ENCODE data around the gene CHIT1.
A peak's percentile ranks its signal among the peaks of the same experiment; 100 is the strongest.

The CHIT1 gene

DNA sequence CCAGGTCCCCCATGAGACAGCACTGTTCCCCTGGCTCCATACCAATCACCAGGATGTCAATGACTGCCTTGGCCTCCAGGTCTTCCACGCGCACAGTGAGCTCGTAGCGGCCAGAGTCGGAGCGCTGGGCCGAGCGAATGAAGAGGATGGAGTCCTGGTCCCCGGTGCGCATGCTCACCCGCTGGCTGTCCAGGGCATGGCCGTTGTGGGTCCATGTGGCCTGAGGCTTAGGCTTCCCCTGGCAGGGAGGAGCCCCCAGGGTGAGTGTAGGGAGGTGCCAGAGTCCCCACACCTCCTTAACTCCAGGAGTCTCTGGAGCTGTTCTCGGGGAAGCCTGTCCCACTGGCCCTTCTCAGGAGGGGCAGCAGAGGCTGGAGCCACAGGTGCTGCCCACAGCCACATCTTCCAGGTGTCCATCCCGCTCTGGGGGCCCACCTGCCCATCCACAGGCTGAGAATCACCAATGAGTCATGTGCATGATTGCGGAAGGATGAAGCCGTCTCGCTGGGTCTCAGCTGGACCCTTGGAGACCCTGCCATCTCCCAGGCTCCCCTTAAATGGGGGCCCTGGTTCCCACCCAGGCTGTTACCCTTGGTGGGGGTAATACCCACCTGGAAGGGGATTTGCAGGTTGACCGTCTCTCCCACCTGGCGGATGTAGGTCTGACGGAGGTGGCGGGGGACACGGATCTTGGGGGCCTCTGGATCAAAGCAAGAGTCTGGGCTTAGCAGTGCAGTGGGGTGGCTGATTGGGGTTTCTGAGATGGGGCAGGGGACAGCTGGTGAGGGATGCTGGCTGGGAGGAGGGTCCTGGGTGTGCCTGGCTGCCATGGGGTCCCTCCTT, 57.9 kb downstream of the CHIT1 start:
- no peaks in the 10 kb centered on the region for H3K9me3 ChIP-seq
- H3K27ac ChIP-seq = peak overlapping the region; percentile 95
- TF ChIP-seq Cebpa-rat (IDR thresholded peaks at IDR 0.05) = no peak
- H3K27me3 ChIP-seq = no peaks in the 10 kb centered on the region
- peak overlapping the region; percentile 91 for H3K4me2 ChIP-seq
- H3K4me1 ChIP-seq = peaks cover 100% of the 10 kb centered on the region
- peaks cover 42% of the 10 kb centered on the region; the same call in 1 of the 2 replicates for H3K36me3 ChIP-seq
- peaks cover 32% of the 10 kb centered on the region; the same call in 1 of the 2 replicates for H4K20me1 ChIP-seq
- no peak overlapping the region for H3K9ac ChIP-seq
- H3K4me3 ChIP-seq = no peak overlapping the region

DNA sequence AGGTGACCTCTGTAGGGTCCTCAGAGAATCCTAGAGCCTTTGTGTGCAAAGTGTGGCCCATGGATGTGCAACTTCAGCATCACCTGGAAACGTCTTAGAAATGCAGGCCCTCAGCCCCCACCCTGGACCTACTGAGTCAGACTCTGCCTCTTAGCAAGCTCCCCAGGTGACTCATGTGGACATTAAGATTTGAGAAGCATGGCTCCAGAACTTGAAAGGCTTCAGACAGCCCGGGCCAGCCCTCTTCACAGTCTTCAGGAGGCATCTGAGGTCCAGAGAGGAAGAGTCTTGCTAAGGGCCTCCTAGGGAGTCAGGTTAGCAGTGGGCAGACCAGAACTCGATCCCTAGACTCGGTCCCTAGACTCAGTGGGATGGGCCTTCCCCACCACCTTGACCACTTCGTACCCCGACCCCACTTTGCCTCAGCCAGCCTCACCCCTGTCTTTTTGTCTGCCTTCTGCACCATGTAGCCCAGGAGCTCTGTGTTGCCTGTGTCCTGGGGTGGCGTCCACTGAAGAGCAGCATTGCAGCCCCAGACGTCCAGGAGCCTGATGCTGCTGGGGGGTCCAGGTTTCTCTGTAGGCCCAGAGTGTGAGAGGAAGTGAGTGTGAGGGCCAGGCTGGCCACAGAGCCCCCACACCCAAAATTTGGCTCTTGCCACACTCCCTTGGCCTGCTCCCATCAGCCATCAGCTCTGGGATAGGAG, 58.7 kb downstream of the CHIT1 start:
- Histone ChIP-seq H3K4me3 (no peak overlapping the region), H3K4me1 (peaks cover 98% of the 10 kb centered on the region), H3K9ac (no peak overlapping the region), H3K27me3 (no peaks in the 10 kb centered on the region), H4K20me1 (peaks cover 32% of the 10 kb centered on the region; the same call in 1 of the 2 replicates), H3K36me3 (peaks cover 42% of the 10 kb centered on the region; the same call in 1 of the 2 replicates), H3K9me3 (no peaks in the 10 kb centered on the region), H3K27ac (peak overlapping the region; percentile 95; the same call in 1 of the 2 replicates), H3K4me2 (peak overlapping the region; percentile 91; the same call in 1 of the 2 replicates)
- TF ChIP-seq Cebpa-rat (IDR thresholded peaks at IDR 0.05) = no peak

DNA sequence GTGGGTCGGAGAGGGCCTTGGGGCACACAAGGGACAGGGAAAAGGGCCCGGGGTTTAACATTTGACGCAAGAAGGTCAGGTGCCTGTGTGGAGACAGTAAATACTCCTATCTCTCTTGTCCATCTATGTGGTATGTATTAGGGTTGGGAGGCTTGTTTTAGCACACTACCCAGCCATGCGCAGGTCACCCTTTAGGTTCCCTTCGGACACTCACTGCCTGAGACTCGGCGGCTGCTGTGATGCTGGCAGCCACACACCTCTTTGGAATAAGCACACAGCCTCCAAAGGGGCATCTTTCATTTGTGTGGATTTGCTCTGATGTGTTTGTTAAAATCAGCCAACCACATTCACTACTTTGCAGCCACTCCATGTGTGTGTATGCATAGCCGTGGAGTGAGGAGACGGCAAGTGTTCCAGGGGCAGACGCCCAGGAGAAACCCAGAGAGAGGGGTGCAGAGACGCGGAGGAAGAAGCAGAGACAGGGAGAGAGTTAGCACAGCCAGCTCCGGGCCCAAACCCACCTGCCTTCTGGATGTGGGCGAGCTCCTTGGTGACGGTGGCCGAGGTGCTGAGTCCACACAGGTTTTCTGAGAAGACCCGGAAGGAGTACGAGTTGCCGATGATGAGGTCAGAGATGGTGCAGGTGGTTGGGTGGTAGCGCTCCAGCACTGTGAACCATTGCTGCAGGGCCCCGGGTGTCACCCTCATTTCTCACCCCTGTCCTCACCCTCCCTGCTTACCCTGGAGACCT, 59.5 kb downstream of the CHIT1 start:
- Histone ChIP-seq H3K27ac (peak overlapping the region; percentile 95), H3K4me3 (no peak overlapping the region), H3K27me3 (no peaks in the 10 kb centered on the region), H3K36me3 (peaks cover 42% of the 10 kb centered on the region; the same call in 1 of the 2 replicates), H4K20me1 (peaks cover 32% of the 10 kb centered on the region; the same call in 1 of the 2 replicates), H3K4me2 (peak overlapping the region; percentile 20; the same call in 1 of the 2 replicates), H3K4me1 (peaks cover 97% of the 10 kb centered on the region), H3K9ac (no peak overlapping the region), H3K9me3 (no peaks in the 10 kb centered on the region)
- TF ChIP-seq Cebpa-rat (IDR thresholded peaks at IDR 0.05) = no peak

GRCh38 chr1:203168991-203169390, 60.5 kb downstream of the CHIT1 start:
- no peak overlapping the region for H3K9ac ChIP-seq
- 0 out of 2 replicates have a peak overlapping the region, but pooled peaks have one; percentile 40 for H3K27ac ChIP-seq
- peaks cover 32% of the 10 kb centered on the region; the same call in 1 of the 2 replicates for H4K20me1 ChIP-seq
- H3K4me2 ChIP-seq = peak overlapping the region; percentile 20; the same call in 1 of the 2 replicates
- peaks cover 97% of the 10 kb centered on the region for H3K4me1 ChIP-seq
- H3K4me3 ChIP-seq = no peak overlapping the region
- TF ChIP-seq Cebpa-rat (IDR thresholded peaks at IDR 0.05) = no peak
- H3K27me3 ChIP-seq = no peaks in the 10 kb centered on the region
- H3K36me3 ChIP-seq = peaks cover 42% of the 10 kb centered on the region; the same call in 1 of the 2 replicates
- no peaks in the 10 kb centered on the region for H3K9me3 ChIP-seq

- no peaks in the 10 kb centered on the region for H3K27me3 ChIP-seq
- no peak overlapping the region for H3K9ac ChIP-seq
- peaks cover 42% of the 10 kb centered on the region; the same call in 1 of the 2 replicates for H3K36me3 ChIP-seq
- H3K4me1 ChIP-seq = peaks cover 97% of the 10 kb centered on the region
- peak overlapping the region; percentile 59; the same call in 1 of the 2 replicates for H3K4me2 ChIP-seq
- TF ChIP-seq Cebpa-rat (IDR thresholded peaks at IDR 0.05) = no peak
- no peaks in the 10 kb centered on the region for H3K9me3 ChIP-seq
- H3K27ac ChIP-seq = no peak overlapping the region
- no peak overlapping the region for H3K4me3 ChIP-seq
- H4K20me1 ChIP-seq = peaks cover 32% of the 10 kb centered on the region; the same call in 1 of the 2 replicates
These were observed 61.2 kb downstream of the CHIT1 start for GRCh38 chr1:203168256-203168786.

GRCh38 chr1:203167913-203168200, 61.6 kb downstream of the CHIT1 start:
- no peak overlapping the region for H3K4me3 ChIP-seq
- no peak overlapping the region for H3K9ac ChIP-seq
- no peaks in the 10 kb centered on the region for H3K9me3 ChIP-seq
- TF ChIP-seq Cebpa-rat (IDR thresholded peaks at IDR 0.05) = no peak
- peaks cover 32% of the 10 kb centered on the region; the same call in 1 of the 2 replicates for H4K20me1 ChIP-seq
- H3K27ac ChIP-seq = no peak overlapping the region
- peak overlapping the region; percentile 59 for H3K4me2 ChIP-seq
- no peaks in the 10 kb centered on the region for H3K27me3 ChIP-seq
- H3K4me1 ChIP-seq = peaks cover 95% of the 10 kb centered on the region
- H3K36me3 ChIP-seq = peaks cover 42% of the 10 kb centered on the region; the same call in 1 of the 2 replicates

DNA sequence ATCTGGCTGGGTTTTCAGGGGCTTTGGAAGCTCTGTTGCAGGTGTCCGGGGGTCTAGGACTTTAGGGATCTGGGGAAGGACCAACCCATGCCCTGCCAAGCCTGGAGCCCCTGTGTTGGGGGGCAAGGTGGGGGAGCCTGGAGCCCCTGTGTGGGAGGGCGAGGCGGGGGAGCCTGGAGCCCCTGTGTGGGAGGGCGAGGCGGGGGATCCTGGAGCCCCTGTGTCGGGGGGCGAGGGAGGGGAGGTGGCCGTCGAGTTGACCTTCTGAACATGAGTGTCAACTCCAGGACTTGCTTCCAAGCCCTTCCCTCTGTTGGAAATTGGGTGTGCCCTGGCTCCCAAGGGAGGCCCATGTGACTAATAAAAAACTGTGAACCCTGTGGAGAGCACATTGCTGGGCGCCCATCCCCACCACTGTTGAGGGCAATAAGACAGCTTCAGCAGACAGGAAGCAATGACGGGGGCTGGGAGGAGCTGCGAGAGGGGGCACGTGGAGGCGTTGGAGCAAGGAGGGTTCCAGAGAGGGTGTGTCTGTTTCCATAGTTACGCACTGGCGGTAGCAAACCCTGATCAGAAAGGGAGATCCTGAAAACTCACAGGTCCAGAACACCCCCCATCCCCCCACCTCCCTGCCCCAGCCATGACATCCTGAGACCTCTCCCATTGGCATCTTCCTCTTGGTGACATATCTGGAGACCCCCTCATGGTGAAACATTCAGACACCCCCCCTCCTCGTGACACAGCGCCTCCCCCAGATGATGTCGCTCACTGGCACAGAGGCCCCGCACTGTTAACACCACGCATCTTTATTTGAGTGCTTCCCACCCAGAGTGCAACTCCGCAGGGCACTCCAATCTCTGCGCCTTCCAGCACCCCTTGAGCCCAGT, 62.2 kb downstream of the CHIT1 start:
- peak overlapping the region; percentile 59 for H3K4me2 ChIP-seq
- TF ChIP-seq Cebpa-rat (IDR thresholded peaks at IDR 0.05) = no peak
- peak overlapping the region; percentile 64 for H3K27ac ChIP-seq
- H3K4me1 ChIP-seq = peaks cover 95% of the 10 kb centered on the region
- H3K9me3 ChIP-seq = no peaks in the 10 kb centered on the region
- H3K36me3 ChIP-seq = peaks cover 42% of the 10 kb centered on the region; the same call in 1 of the 2 replicates
- no peak overlapping the region for H3K9ac ChIP-seq
- no peaks in the 10 kb centered on the region for H3K27me3 ChIP-seq
- peaks cover 32% of the 10 kb centered on the region; the same call in 1 of the 2 replicates for H4K20me1 ChIP-seq
- no peak overlapping the region for H3K4me3 ChIP-seq

DNA sequence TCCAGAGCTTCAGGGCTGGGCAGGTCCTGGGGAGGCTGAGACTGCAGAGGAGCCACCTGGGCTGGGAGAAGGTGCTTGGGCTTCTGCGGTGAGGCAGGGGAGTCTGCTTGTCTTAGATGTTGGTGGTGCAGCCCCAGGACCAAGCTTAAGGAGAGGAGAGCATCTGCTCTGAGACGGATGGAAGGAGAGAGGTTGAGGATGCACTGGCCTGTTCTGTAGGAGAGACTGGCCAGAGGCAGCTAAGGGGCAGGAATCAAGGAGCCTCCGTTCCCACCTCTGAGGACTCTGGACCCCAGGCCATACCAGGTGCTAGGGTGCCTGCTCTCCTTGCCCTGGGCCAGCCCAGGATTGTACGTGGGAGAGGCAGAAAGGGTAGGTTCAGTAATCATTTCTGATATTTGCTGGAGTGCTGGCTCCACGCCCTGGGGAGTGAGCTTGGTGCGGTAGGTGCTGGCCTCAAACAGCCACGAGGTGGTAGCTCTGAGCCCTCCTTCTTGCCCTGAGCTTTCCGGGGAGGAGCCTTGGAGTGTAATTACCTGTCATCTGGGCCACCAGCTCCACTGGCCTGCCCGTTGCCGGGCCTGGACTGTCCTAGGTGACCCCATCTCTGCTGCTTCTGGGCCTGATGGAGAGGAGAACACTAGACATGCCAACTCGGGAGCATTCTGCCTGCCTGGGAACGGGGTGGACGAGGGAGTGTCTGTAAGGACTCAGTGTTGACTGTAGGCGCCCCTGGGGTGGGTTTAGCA, 63.1 kb downstream of the CHIT1 start:
- Histone ChIP-seq H3K9me3 (no peaks in the 10 kb centered on the region), H3K4me2 (peak overlapping the region; percentile 59), H3K27ac (peak overlapping the region; percentile 64), H3K4me1 (peaks cover 92% of the 10 kb centered on the region), H4K20me1 (peaks cover 25% of the 10 kb centered on the region; the same call in 1 of the 2 replicates), H3K27me3 (no peaks in the 10 kb centered on the region), H3K36me3 (peaks cover 36% of the 10 kb centered on the region; the same call in 1 of the 2 replicates), H3K4me3 (no peak overlapping the region), H3K9ac (no peak overlapping the region)
- TF ChIP-seq Cebpa-rat (IDR thresholded peaks at IDR 0.05) = no peak

Measured in BLaER1 (cell line).